ENCODE measurements around the gene GOLGA6L9.
"Not testable (repeated sequence)": the region's sequence is repeated elsewhere in the genome, so short reads cannot be mapped to it uniquely, and the experiment has no call there.

GOLGA6L9 gene

GRCh38 chr15:82469381-82469780, 39.8 kb downstream of the GOLGA6L9 start:
- DNase-seq: not testable (repeated sequence)

GRCh38 chr15:82472269-82472982, 42.8 kb downstream of the GOLGA6L9 start:
- DNase-seq: not testable (repeated sequence)

GRCh38 chr15:82474596-82475325, 45.1 kb downstream of the GOLGA6L9 start:
- not testable (repeated sequence) for DNase-seq

GRCh38 chr15:82475345-82475967, 45.8 kb downstream of the GOLGA6L9 start:
- DNase-seq: not testable (repeated sequence)

GRCh38 chr15:82476697-82477342, 47.2 kb downstream of the GOLGA6L9 start:
- DNase-seq: not testable (repeated sequence)

DNA sequence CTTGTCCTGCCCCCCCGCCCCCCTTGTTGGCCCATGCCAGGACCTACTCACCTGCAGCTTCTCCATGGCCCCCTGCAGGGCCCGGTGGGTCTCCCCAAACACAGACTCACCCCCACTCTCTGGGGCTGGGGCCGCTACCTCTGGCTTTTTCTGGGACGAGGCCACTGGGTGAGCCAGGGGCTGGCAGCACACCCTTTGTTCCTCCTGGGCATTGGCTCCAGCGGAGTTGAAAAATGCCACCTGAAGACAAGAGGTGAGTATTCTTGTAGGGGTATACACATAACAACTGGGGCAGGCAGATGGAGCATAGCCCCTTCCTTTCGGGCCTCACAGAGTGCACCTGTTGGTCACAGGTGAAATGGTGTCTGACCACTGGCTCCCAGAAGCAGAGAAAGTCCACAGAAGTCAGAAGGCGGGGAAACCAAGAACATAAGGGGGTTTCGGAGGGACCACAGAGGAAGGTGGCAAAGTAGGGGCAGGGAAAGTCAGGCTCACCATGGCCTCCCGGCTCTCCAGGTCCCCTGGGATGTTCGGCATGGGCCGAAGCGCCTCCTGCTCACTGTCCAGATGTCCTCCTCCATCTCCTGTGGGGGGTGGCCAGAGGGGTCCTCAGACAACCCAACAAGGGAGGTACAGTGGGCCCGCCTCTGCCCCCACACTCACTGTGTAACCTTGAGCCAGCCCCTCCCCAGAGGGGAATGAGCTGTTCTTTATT, 47.9 kb downstream of the GOLGA6L9 start:
- DNase-seq: not testable (repeated sequence)

All from effector CD8-positive, alpha-beta T cell (primary cell).